Cardiac fibroblast (primary cell): Measurements from ENCODE around the gene OPRL1.

ENCODE experiments used
- DNase-seq, 2 donors: peaks; one replicate each; pipeline versions ENCODE4 v3.0.0 to v3.0.0-alpha.2; 2010; ENCODE audit warnings: low read depth in 2 of 2
- H3K4me3 ChIP-seq, 2 donors: replicated peaks in 1 of 2; 1 replicate in 1 of 2; 2 replicates in 1 of 2; pipeline ENCODE4 v1.5.1; 2011; ENCODE audit warnings: low read depth in 2 of 2, low read length in 2 of 2, mild to moderate bottlenecking in 2 of 2, moderate library complexity in 1 of 2
- TF ChIP-seq, protein P1 (sequence below): IDR thresholded peaks from one replicate; pipeline ENCODE4 v1.5.1; 2011; ENCODE audit warnings: low read depth, mild to moderate bottlenecking, low read length, inconsistent platforms

Gene OPRL1

GRCh38 chr20:64069209-64069613 lies 10.7 kb upstream of the OPRL1 start:
- H3K4me3 ChIP-seq = no peak overlapping the region
- TF ChIP-seq, protein P1, sequence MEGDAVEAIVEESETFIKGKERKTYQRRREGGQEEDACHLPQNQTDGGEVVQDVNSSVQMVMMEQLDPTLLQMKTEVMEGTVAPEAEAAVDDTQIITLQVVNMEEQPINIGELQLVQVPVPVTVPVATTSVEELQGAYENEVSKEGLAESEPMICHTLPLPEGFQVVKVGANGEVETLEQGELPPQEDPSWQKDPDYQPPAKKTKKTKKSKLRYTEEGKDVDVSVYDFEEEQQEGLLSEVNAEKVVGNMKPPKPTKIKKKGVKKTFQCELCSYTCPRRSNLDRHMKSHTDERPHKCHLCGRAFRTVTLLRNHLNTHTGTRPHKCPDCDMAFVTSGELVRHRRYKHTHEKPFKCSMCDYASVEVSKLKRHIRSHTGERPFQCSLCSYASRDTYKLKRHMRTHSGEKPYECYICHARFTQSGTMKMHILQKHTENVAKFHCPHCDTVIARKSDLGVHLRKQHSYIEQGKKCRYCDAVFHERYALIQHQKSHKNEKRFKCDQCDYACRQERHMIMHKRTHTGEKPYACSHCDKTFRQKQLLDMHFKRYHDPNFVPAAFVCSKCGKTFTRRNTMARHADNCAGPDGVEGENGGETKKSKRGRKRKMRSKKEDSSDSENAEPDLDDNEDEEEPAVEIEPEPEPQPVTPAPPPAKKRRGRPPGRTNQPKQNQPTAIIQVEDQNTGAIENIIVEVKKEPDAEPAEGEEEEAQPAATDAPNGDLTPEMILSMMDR = no peak
- DNase-seq = no peak

- no peak for DNase-seq
- no peak overlapping the region for H3K4me3 ChIP-seq
- TF ChIP-seq, protein P1 = peak; percentile 82
These were observed 10.2 kb upstream of the OPRL1 start for GRCh38 chr20:64069614-64070243.

GRCh38 chr20:64070244-64070993 lies 9.5 kb upstream of the OPRL1 start:
- TF ChIP-seq, protein P1 = no peak
- DNase-seq = no peak
- H3K4me3 ChIP-seq = no peak overlapping the region

GRCh38 chr20:64071341-64072332 lies 8.2 kb upstream of the OPRL1 start:
- no peak for DNase-seq
- H3K4me3 ChIP-seq = no peak overlapping the region
- TF ChIP-seq, protein P1 = no peak

GRCh38 chr20:64072498-64073063 lies 7.3 kb upstream of the OPRL1 start:
- no peak for DNase-seq
- no peak overlapping the region for H3K4me3 ChIP-seq
- TF ChIP-seq, protein P1 = no peak

DNA sequence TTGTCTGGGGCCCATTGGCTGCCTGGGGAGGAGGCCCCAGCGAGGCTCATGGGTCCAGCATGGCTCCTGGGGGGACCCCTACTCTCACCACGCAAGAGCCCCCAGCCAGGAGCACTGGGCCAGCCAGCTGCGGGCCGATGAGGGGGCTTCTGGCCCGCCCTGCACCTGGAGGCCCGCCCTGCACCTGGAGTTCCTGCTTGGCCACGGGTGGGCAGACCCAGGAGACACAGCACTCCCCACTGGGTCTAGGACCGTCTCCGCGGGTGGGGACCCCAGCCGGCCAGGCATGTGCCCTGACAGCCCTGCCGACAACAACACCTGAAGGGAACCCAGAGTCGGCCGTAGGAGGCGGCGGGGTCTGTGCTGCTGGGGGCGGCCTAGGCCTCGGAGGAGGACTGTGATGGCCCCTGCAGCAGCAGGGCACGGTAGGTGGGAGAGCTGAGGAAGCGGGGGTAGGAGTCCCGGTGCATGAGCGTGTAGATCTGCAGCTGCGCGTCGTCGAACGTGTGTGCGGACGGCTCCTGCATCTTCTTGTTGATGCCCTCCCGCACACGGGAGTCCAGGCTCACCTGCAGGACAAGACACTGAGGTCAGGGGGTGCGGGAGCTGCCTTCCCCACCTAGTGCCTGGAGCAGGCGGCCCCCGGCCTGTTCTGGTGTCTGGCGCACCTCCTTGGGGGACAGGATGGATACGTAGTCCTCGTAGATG lies 6.3 kb upstream of the OPRL1 start:
- DNase-seq = no peak
- TF ChIP-seq, protein P1 = no peak
- no peak overlapping the region for H3K4me3 ChIP-seq
